ENCODE data around the gene MMS19. TPM values are rescaled to one million over a fixed set of nuclear protein-coding genes. Genes with fewer than 3 reads are reported as not detected.

Gene MMS19
- total RNA-seq, 1 donor from 2014 or later: 92.6 TPM

DNA sequence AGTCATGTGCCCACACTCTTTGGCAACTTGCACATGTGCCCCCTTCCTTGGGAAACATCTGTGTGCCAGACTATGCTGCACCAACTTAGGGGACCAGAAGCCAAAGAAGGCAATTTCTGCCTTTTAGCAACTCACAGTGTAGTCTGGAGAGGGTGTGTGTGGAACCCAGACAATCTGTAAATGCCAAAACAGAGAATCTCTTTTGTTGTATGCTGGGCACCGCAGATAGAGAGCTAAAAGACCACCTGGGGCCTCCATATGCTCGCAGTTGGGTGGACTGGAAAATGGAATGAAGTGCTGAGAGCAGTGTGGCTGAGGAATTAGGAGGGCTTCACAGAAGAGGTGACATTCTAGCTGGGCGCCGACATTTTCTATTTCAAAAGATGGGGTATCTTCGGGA lies 26.9 kb upstream of the MMS19 start:
- Histone ChIP-seq H3K4me3 (no peak overlapping the region), H3K4me1 (peaks cover 26% of the 10 kb centered on the region), H3K27me3 (no peaks in the 10 kb centered on the region), H3K27ac (no peak overlapping the region), H3K36me3 (no peaks in the 10 kb centered on the region), H3K9me3 (no peaks in the 10 kb centered on the region)
- TF ChIP-seq POLR2AphosphoS5 (IDR thresholded peaks at IDR 0.05; ENCODE audit: insufficient read depth in 1 of 2, low read depth in 1 of 2) (no peak), POLR2A (IDR thresholded peaks at IDR 0.05) (no peak)
- TF ChIP-seq, protein P1, sequence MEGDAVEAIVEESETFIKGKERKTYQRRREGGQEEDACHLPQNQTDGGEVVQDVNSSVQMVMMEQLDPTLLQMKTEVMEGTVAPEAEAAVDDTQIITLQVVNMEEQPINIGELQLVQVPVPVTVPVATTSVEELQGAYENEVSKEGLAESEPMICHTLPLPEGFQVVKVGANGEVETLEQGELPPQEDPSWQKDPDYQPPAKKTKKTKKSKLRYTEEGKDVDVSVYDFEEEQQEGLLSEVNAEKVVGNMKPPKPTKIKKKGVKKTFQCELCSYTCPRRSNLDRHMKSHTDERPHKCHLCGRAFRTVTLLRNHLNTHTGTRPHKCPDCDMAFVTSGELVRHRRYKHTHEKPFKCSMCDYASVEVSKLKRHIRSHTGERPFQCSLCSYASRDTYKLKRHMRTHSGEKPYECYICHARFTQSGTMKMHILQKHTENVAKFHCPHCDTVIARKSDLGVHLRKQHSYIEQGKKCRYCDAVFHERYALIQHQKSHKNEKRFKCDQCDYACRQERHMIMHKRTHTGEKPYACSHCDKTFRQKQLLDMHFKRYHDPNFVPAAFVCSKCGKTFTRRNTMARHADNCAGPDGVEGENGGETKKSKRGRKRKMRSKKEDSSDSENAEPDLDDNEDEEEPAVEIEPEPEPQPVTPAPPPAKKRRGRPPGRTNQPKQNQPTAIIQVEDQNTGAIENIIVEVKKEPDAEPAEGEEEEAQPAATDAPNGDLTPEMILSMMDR (IDR thresholded peaks at IDR 0.05): no peak
- DNase-seq (ENCODE audit: extremely low spot score in 2 of 2): no peak
- intact Hi-C loops (cut with DNase I): no loop called here

DNA sequence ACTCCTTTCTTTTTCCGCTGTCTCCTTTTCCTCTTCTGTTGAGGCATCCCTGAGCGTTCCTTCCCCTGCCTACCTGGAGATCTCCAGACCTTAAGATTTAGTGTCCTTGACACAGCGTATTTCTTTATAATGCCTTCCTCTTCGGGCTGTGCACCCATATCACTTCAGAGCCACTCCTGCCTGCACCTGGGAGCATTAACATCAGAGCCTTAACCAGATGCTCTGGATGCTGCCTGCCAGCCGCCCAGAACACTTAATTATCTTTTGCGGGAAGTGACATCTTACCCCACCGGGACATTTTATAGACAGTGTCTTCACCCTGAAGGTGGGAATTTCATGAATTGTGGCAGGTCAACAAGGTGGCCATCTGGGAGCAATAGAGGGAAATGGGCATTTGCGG lies 24.7 kb upstream of the MMS19 start:
- Histone ChIP-seq H3K36me3 (no peaks in the 10 kb centered on the region), H3K4me1 (peaks cover 42% of the 10 kb centered on the region), H3K9me3 (no peaks in the 10 kb centered on the region), H3K27ac (no peak overlapping the region), H3K27me3 (no peaks in the 10 kb centered on the region), H3K4me3 (no peak overlapping the region)
- intact Hi-C loops (cut with DNase I): no loop called here
- no peak for TF ChIP-seq POLR2A (IDR thresholded peaks at IDR 0.05)
- TF ChIP-seq, protein P1 (IDR thresholded peaks at IDR 0.05): no peak
- TF ChIP-seq POLR2AphosphoS5 (IDR thresholded peaks at IDR 0.05; ENCODE audit: insufficient read depth in 1 of 2, low read depth in 1 of 2): no peak
- DNase-seq (ENCODE audit: extremely low spot score in 2 of 2): no peak

DNA sequence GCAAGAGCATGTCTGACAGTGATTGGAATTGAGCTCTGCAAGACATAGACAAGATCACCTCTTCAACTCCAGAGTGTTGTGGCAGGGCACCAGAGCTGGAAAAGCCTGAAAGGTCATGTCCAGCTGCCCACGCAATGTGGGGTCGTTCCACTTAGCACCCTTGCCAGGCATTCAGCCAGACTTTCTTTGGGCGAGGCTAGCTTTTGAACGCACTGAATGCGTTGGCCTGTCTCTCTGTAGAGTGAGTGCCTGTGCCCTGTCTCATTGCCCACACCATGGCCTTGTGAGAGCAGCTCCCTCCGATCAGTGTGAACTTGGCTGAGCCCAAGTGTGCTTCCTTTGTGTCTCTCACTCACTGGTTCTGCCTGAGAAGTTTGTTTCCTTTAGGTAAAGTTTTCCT lies 23.8 kb upstream of the MMS19 start:
- no peak for DNase-seq (ENCODE audit: extremely low spot score in 2 of 2)
- TF ChIP-seq POLR2AphosphoS5 (IDR thresholded peaks at IDR 0.05; ENCODE audit: insufficient read depth in 1 of 2, low read depth in 1 of 2) (no peak), POLR2A (IDR thresholded peaks at IDR 0.05) (no peak)
- TF ChIP-seq, protein P1 (IDR thresholded peaks at IDR 0.05): no peak
- Histone ChIP-seq H3K4me1 (peaks cover 50% of the 10 kb centered on the region), H3K9me3 (no peaks in the 10 kb centered on the region), H3K27me3 (no peaks in the 10 kb centered on the region), H3K27ac (no peak overlapping the region), H3K4me3 (no peak overlapping the region), H3K36me3 (no peaks in the 10 kb centered on the region)
- intact Hi-C loops (cut with DNase I): no loop called here

DNA sequence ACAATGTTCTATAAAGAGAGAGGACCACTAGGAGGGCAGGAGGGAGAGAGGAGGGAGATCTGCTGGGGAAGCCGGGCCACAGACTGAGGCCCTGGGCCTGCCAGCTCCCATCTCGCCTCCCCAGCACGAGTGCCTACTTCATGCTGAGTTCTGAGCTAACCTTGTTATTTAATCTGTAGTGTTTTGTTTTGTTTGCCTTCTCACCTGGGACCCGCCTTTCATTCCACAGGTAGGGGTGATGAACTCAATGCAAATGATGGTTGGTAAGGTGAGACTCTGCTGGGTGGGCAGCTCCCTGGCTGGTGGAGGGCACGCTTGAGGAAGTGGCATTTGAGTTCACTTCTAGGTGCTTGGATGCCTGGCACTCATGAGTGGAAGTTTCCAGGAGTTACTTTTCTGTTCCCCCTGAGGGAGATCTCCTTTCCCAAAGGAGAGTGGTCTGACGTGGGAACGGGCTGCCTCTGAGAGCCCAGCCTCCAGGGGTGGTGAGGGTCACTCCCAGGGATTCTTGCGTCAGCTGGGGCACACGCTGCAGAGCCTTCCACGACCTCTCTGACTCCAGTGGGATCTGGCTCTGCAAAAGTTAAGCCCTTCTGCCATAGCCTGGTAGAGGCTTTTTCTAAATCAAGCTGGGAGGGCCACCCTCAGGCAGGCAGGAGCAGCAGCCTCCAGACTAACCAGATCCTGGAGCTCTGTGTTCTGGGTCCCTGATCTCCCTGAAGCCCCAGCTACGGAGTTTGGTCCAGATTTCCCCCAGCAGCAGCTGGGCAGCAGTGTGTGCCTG lies 22.9 kb upstream of the MMS19 start:
- DNase-seq (ENCODE audit: extremely low spot score in 2 of 2): no peak
- Histone ChIP-seq H3K9me3 (no peaks in the 10 kb centered on the region), H3K27me3 (no peaks in the 10 kb centered on the region), H3K4me1 (peaks cover 54% of the 10 kb centered on the region), H3K27ac (no peak overlapping the region), H3K4me3 (no peak overlapping the region), H3K36me3 (no peaks in the 10 kb centered on the region)
- TF ChIP-seq POLR2A (IDR thresholded peaks at IDR 0.05) (no peak), POLR2AphosphoS5 (IDR thresholded peaks at IDR 0.05; ENCODE audit: insufficient read depth in 1 of 2, low read depth in 1 of 2) (no peak)
- TF ChIP-seq, protein P1 (IDR thresholded peaks at IDR 0.05): no peak
- intact Hi-C loops (cut with DNase I): no loop called here

DNA sequence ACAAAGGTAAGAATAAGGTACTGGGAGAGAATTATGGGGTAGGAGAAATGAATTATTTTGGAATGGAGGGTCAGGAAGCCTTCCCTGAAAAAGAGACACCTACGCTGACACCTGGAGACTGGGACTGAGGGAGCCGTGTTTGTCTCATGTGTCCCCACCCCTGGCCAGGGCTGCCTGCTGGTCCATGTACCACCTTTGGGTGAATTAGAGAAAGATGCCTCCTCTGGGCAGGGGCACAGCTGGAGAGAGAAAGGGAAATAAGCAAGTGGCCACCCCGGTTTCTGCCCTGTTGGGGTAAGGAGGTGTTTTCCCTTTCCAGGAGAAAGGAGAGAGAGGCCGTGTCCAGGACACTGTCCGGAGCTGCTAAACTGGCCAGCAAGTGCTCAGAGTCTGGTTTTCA lies 22.3 kb upstream of the MMS19 start:
- H3K36me3 ChIP-seq: no peaks in the 10 kb centered on the region
- intact Hi-C loops (cut with DNase I): no loop called here

More for the DNA sequence above, 22.3 kb upstream of the MMS19 start:
- Histone ChIP-seq H3K9me3 (no peaks in the 10 kb centered on the region), H3K27me3 (no peaks in the 10 kb centered on the region), H3K27ac (no peak overlapping the region), H3K4me1 (peaks cover 57% of the 10 kb centered on the region), H3K4me3 (no peak overlapping the region)
- DNase-seq (ENCODE audit: extremely low spot score in 2 of 2): no peak
- no peak for TF ChIP-seq POLR2AphosphoS5 (IDR thresholded peaks at IDR 0.05; ENCODE audit: insufficient read depth in 1 of 2, low read depth in 1 of 2)
- no peak for TF ChIP-seq POLR2A (IDR thresholded peaks at IDR 0.05)
- TF ChIP-seq, protein P1 (IDR thresholded peaks at IDR 0.05): no peak

Measured in vagina (tissue), 2 donors.